Thyroid gland (tissue), 4 donors: Measurements from ENCODE around the gene BRAT1. TPM values are rescaled to one million over a fixed set of nuclear protein-coding genes. Genes with fewer than 3 reads are reported as not detected.
A peak's percentile ranks its signal among the peaks of the same experiment; 100 is the strongest.

Experiments used
- DNase-seq, 2 donors: peaks; one replicate each; pipeline ENCODE4 v3.0.0-alpha.2; 2019
- H3K27ac ChIP-seq, 3 donors: fragments of 200-600 bp; sonication (generic); 1 replicate in 2 of 3; 2 replicates in 1 of 3; pipeline ENCODE4 v1.5.1; 2016 to 2019; ENCODE audit warnings: mild to moderate bottlenecking in 1 of 3, moderate library complexity in 1 of 3
- H3K27me3 ChIP-seq: fragments of 200-600 bp; sonication (generic); one replicate; pipeline ENCODE4 v1.5.1; 2019
- H3K36me3 ChIP-seq, 2 donors: fragments of 200-600 bp; sonication (generic); one replicate each; pipeline ENCODE4 v1.5.1; 2016 to 2019
- H3K4me1 ChIP-seq, 2 donors: fragments of 200-600 bp; sonication (generic); one replicate each; pipeline ENCODE4 v1.5.1; 2017 to 2019
- H3K4me3 ChIP-seq, 3 donors: fragments of 200-600 bp; sonication (generic); replicated peaks in 1 of 3; 1 replicate in 2 of 3; 2 replicates in 1 of 3; pipeline ENCODE4 v1.5.1; 2016; ENCODE audit warnings: mild to moderate bottlenecking in 1 of 3
- H3K9me3 ChIP-seq: fragments of 200-600 bp; sonication (generic); one replicate; pipeline ENCODE4 v1.5.1; 2017
- CTCF ChIP-seq, 6 experiments: fragments of 200-600 bp in 3 of 6; fragments of 450-650 bp in 3 of 6; sonication (generic) in 3 of 6; IDR thresholded peaks; one replicate each; pipeline ENCODE4 v1.5.1; 2016 to 2019; ENCODE audit warnings: antibody characterized with exemption in 6 of 6, mild to moderate bottlenecking in 2 of 6, inconsistent platforms in 1 of 6, moderate library complexity in 1 of 6
- POLR2A ChIP-seq, 2 donors: fragments of 450-650 bp; IDR thresholded peaks; one replicate each; pipeline ENCODE4 v1.6.1; 2017; ENCODE audit warnings: antibody characterized with exemption in 2 of 2, mild to moderate bottlenecking in 2 of 2, moderate library complexity in 1 of 2
- WGBS, 2 donors: methylation state at CpG; one replicate each; pipeline ENCODE4 v1.1.5; 2017; 5-methylcytosine and 5-hydroxymethylcytosine counted together
- intact Hi-C: fragments of 100-400 bp; cut with DNase I; formaldehyde crosslinking; loops from one replicate; pipeline ENCODE4 v1.15.1; 2023
- total RNA-seq, 4 donors: library from RNA; depleted of rRNA; stranded (reverse); fragments of >200 nt; gene quantifications; one replicate each; pipeline ENCODE4 v1.2.3, GENCODE V29; 2016

BRAT1 gene
- total RNA-seq, 4 donors from 2014 or later = 37.2 to 51.8 (median 45.6) TPM

GRCh38 chr7:2521341-2521745 lies 34.0 kb downstream of the BRAT1 start:
- WGBS, 2 donors = 22% methylated on average over 20 of the region's 21 CpGs; no CpG with 5 or more reads in 1 of the 2 donors
- Histone ChIP-seq H3K4me1 (peaks cover 36 to 58% of the 10 kb centered on the region in 2 donors), H3K27me3 (peaks cover 7% of the 10 kb centered on the region)

GRCh38 chr7:2520761-2521290 lies 34.5 kb downstream of the BRAT1 start:
- Histone ChIP-seq H3K9me3 (no peaks in the 10 kb centered on the region), H3K4me3 (peak overlapping the region in 1 of 3 donors; percentile 31)

More at GRCh38 chr7:2521341-2521745, 34.0 kb downstream of the BRAT1 start:
- no peak for DNase-seq
- H3K27ac ChIP-seq = peak overlapping the region in 1 of 3 donors; percentile 46
- H3K36me3 ChIP-seq = no peaks in the 10 kb centered on the region
- intact Hi-C loops = no loop called here
- H3K4me3 ChIP-seq = peak overlapping the region in 1 of 3 donors; percentile 31
- TF ChIP-seq CTCF (IDR thresholded peaks at IDR 0.05) = no peak
- no peak for TF ChIP-seq POLR2A (IDR thresholded peaks at IDR 0.05)
- H3K9me3 ChIP-seq = no peaks in the 10 kb centered on the region

GRCh38 chr7:2520131-2520760 lies 35.1 kb downstream of the BRAT1 start:
- TF ChIP-seq CTCF (IDR thresholded peaks at IDR 0.05) (no peak), POLR2A (IDR thresholded peaks at IDR 0.05) (no peak)
- 7% methylated on average over 12 of the region's 37 CpGs; no CpG with 5 or more reads in 1 of the 2 donors for WGBS, 2 donors
- Histone ChIP-seq H3K9me3 (no peaks in the 10 kb centered on the region), H3K4me1 (peaks cover 36 to 58% of the 10 kb centered on the region in 2 donors), H3K4me3 (peak overlapping the region in 1 of 3 donors; percentile 31), H3K27me3 (peaks cover 7% of the 10 kb centered on the region), H3K27ac (no peak overlapping the region), H3K36me3 (no peaks in the 10 kb centered on the region)
- no peak for DNase-seq
- intact Hi-C loops = no loop called here

More at GRCh38 chr7:2520761-2521290, 34.5 kb downstream of the BRAT1 start:
- peaks cover 7% of the 10 kb centered on the region for H3K27me3 ChIP-seq
- WGBS, 2 donors = 8 to 19% methylated on average over 7 to 11 of the region's 12 CpGs
- no peaks in the 10 kb centered on the region for H3K36me3 ChIP-seq
- H3K27ac ChIP-seq = peak overlapping the region in 1 of 3 donors; percentile 46
- TF ChIP-seq POLR2A (IDR thresholded peaks at IDR 0.05) = no peak
- no peak for DNase-seq
- intact Hi-C loops = no loop called here
- H3K4me1 ChIP-seq = peaks cover 36 to 58% of the 10 kb centered on the region in 2 donors

GRCh38 chr7:2519119-2519930 lies 36.0 kb downstream of the BRAT1 start, which contains the start of gene LFNG:
LFNG (plus strand) TSS chr7:2519774; CDS start chr7:2519862, 88 bp downstream.
- Histone ChIP-seq H3K4me3 (peak within 1 kb of the TSS; percentile 17 to 83 (median 31)), H3K27me3 (peaks cover 7% of the 10 kb centered on the region), H3K9me3 (no peaks in the 10 kb centered on the region), H3K4me1 (peaks cover 29 to 52% of the 10 kb centered on the region in 2 donors), H3K27ac (no peak within 1 kb of the TSS), H3K36me3 (no peaks in the 10 kb centered on the region)
- DNase-seq = peak; percentile 82 to 84
- WGBS, 2 donors = 0 to 1% methylated on average over 19 to 23 of the region's 95 CpGs
- intact Hi-C loops = no loop called here
- TF ChIP-seq CTCF (IDR thresholded peaks at IDR 0.05) (no peak), POLR2A (IDR thresholded peaks at IDR 0.05) (peak; percentile 27 to 96)

GRCh38 chr7:2518737-2519118 lies 36.6 kb downstream of the BRAT1 start:
- intact Hi-C loops = no loop called here
- peak overlapping the region in 2 of 3 donors; percentile 30 to 83 for H3K4me3 ChIP-seq
- H3K27me3 ChIP-seq = peaks cover 7% of the 10 kb centered on the region
- no peaks in the 10 kb centered on the region for H3K36me3 ChIP-seq
- no peaks in the 10 kb centered on the region for H3K9me3 ChIP-seq
- no peak for DNase-seq
- 1 to 2% methylated on average over 28 to 29 of the region's 41 CpGs for WGBS, 2 donors
- TF ChIP-seq CTCF (IDR thresholded peaks at IDR 0.05) = no peak
- H3K27ac ChIP-seq = no peak overlapping the region
- H3K4me1 ChIP-seq = peaks cover 23 to 46% of the 10 kb centered on the region in 2 donors
